PFSK-1 (cell line): ENCODE measurements around the gene MYO16.

ENCODE experiments used
- POLR2AphosphoS5 ChIP-seq: IDR thresholded peaks from 2 replicates; pipeline ENCODE4 v1.6.1; 2012; ENCODE audit warnings: low read depth, mild to moderate bottlenecking, control low read depth, low read length, moderate library complexity
- REST ChIP-seq, 2 experiments: IDR thresholded peaks; 2 replicates each; pipeline versions ENCODE4 v1.6.1 to v1.8.0; 2011 to 2012; ENCODE audit warnings: low read depth in 2 of 2, low read length in 2 of 2, control low read depth in 1 of 2, inconsistent platforms in 1 of 2, mild to moderate bottlenecking in 1 of 2, moderate library complexity in 1 of 2; ENCODE audit not compliant: insufficient read depth in 1 of 2

GRCh38 chr13:108776650-108777049, 147.2 kb downstream of the MYO16 start:
- TF ChIP-seq POLR2AphosphoS5 (no peak), REST (IDR thresholded peaks at IDR 0.05; ENCODE audit: insufficient read depth in 1 of 2, low read depth in 2 of 2, low read length in 2 of 2) (no peak)
